GM19099 (cell line): ENCODE measurements around the gene TNFAIP8L1.

ENCODE experiments used
- POLR2A ChIP-seq: IDR thresholded peaks from 3 replicates; pipeline ENCODE4 v1.6.1; 2011; ENCODE audit warnings: low read depth; ENCODE audit not compliant: insufficient read length; ENCODE audit errors: extremely low read depth

The TNFAIP8L1 gene

DNA sequence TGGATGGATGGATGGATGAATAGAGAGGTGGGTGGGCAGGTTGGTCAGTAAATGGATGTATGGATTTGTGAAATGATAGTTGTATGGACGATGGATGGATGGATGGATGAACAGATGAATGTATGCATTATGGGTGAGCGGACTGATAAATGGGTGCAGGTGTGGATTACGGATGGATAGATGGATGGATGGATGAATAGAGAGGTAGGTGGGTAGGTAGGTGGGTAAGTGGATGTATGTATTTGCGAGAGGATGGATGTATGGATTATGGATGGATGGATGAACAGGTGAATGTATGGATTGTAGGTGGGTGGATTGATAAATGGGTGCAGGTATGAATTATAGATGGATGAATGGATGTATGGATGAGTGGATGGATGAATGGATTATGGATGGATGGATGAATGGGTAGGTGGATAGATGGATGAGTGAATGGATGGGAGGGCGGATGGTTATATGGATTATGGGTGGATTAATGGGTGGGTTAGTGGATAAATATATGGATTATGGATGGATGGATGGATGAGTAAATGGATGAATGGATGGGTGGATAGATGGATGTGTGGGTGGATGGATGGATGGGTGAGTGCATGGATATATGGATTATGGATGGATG lies 37.0 kb upstream of the TNFAIP8L1 start:
- no peak for TF ChIP-seq POLR2A

DNA sequence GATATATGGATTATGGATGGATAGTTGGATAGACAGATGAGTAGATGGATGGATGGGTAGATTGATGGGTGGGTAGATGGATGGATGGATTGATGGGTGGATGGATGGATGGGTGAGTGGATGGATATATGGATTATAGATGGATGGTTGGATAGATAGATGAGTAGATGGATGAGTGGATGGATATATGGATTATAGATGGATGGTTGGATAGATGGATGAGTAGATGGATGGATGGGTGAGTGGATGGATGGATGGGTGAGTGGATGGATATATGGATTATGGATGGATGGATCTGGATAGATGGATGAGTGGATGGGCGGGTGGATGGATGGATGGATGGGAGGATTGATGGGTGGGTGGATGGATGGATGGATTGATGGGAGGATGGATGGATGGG lies 36.4 kb upstream of the TNFAIP8L1 start:
- TF ChIP-seq POLR2A, result no peak

DNA sequence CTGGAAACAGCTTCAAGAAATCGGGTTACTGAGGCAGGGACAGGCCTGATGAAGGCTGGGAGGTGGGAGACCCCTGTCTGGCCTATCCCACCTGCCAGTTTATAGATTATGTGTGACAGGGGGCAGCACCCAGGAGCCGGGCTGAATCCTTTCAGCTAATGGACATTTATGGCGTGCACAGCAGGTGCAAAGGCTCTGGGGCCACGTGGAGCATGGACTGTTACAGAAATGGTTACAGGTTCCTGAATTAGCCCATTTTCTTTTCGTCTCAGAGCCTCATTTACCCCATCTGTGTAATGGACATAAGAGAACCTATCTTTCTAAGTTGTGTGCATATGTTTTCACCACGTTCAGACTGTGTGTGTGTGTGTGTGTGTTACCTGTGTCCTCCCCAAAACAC lies 34.4 kb upstream of the TNFAIP8L1 start:
- no peak for TF ChIP-seq POLR2A

DNA sequence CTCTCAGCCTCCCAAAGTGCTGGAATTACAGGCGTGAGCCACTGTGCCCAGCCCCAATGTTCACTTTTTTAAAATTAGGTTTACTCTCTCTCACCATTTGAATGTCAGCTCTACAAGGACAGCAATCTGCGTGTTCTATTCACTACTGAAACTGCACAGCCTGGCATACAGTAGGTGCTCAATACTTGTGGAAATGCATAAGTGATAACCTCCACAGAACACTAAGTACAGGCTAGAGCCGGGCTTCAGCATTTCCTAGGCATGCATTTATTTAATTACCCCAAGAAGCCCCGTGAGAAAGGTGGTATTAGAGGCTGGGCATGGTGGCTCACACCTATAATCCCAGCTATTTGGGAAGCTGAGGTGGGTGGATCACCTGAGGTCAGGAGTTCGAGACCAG lies 33.1 kb upstream of the TNFAIP8L1 start:
- no peak for TF ChIP-seq POLR2A

DNA sequence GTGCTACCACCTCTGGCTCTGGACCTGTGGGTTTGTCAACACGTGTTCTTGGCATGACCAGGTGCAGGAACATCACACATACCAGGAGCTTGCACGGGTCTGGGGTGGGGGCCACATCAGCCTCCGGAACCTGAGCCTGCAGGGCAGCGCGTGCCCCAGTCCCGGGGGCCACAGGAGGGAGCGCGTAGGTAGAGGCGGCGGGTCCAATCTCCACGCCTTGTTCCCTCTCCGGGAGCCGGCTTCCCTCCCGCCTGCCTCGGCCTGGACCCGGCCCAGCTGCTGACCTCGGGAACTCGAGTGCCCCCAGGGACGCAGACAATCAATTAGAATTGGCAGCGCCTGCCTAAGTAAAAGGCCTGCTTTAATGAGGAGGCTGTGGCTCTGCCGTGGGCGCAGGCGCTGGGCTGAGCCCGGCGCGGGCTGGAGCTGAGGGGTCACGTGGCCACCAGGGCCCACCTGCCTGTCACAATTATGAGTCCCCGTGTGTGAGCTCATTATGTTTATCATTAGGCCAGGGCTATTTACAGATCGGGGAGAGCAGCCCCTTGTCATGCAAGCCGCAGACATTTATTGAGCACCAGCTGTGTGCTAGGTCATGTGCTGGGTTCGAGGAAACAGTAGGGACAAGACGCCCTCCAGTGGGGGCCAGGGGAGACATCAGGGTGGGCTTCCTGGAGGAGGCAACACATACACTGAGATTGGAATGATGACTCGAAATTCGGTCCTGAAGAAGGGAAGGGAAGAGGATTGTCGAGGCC lies 32.2 kb upstream of the TNFAIP8L1 start:
- no peak for TF ChIP-seq POLR2A

DNA sequence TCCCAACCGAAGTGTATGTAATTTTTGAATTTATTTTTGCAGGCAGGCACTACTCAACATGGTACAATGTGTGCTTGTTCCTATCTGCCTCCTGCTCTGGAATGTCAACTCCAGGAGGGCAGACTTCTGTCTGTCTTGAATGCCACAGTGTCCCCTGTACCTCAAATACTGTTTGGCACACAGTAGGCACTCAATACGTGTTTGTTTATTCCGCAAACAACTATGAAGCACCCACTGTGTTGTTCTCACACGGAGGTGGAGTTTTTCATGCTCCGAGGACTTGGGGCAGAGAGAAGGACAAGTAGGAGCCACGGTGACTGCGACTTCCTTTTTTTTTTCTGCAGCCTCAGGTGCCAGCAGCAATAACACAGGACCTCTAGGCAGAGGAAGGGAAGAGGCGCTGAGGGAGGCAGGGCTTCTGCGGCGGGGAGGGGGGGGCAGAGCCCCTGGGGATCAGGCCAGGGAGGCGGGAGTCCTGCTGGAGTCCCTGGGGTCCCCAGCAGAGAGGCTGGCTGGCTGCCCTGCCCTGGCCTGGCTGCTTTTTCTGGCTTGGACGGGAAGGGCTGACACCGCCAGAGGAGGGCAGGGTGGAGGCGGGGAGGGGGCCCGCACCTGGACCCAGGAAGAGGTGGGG lies 29.3 kb upstream of the TNFAIP8L1 start:
- no peak for TF ChIP-seq POLR2A

DNA sequence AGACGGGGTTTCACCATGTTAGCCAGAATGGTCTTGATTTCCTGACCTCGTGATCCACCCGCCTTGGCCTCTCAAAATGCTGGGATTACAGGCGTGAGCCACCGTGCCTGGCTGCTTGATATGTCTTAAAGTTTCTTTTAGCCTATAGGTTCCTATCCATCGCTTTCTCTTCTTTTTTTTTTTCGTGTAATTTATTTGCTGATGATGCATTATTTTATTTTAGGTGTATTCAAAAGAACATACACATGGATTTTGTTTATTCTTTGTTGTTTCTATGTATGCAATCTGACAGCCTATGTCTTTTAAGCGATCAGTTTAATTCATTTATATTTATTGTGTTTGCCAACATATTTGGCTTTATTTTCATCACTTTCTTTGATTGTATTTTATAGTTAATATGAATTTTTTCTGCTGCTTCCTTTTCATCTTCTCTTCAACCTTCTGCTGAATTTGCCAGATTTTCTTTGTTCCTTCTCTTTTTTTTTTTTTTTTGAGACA lies 26.0 kb upstream of the TNFAIP8L1 start:
- TF ChIP-seq POLR2A, result no peak

DNA sequence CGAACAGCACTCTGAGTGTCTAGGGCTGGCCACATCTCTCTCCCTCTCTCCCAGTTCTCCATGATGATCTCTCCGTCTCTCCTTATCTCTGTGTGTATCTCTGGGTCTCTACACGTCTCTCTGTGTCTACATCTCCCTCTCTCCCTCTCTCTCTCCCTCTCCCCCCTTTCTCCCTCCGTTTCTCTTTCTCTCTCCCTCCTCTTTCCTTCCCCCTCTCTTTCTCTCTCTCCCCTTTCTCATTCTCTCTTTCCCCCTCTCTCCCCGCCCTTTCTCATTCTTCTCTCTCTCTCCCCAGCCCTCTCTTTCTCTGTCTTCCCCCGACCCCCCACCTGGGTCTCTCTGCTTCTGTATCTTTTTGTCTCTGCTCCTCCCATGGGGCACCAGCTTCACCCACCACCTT lies 21.3 kb upstream of the TNFAIP8L1 start:
- TF ChIP-seq POLR2A, result no peak

DNA sequence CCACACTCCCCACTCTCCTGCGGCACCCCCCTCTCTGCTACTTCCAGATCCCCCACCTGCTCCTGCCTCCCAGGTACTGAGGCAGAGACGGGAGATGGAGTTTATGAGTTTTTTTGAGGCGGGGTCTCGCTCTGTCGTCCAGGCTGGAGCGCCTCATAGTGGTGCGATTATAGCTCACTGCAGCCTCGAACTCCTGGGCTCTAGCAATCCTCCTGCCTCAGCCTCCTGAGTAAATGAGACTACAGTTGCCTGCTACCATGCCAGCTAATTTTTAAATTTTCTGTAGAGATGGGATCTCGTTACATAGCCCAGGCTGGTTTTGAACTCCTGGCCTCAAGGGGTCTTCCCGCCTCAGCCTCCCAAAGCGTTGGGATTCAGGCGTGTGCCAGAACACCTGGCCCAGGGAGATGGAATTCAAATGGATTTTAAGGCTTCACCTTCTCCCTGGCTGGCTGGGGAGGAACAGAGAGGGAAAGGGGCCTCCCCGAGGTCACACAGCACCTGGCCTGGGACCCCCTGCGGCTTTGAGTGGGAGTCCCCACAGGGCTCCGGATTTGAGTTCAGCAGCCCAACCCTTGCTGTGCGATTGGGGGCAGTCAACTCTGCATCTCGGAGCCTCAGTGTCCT lies 19.5 kb upstream of the TNFAIP8L1 start:
- no peak for TF ChIP-seq POLR2A

DNA sequence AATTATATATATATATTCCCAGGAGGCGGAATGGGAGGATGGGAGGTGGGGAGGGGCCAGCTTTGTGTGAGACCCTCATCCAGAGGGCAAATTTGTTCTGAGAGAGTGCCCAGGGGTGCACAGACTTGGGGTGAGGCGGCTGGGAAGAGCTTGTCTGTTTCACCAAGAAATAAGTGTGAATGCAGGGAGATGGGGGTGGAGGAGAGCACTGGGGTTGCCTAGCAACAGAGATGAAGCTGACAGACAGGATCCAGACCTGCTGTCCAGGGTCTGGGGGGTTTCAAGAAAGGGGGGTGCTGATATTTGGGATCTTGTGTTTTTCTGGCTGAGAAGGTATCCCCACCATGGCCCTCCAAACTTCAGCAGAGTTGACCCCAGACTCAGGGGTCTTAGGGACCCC lies 18.6 kb upstream of the TNFAIP8L1 start:
- TF ChIP-seq POLR2A, result no peak

DNA sequence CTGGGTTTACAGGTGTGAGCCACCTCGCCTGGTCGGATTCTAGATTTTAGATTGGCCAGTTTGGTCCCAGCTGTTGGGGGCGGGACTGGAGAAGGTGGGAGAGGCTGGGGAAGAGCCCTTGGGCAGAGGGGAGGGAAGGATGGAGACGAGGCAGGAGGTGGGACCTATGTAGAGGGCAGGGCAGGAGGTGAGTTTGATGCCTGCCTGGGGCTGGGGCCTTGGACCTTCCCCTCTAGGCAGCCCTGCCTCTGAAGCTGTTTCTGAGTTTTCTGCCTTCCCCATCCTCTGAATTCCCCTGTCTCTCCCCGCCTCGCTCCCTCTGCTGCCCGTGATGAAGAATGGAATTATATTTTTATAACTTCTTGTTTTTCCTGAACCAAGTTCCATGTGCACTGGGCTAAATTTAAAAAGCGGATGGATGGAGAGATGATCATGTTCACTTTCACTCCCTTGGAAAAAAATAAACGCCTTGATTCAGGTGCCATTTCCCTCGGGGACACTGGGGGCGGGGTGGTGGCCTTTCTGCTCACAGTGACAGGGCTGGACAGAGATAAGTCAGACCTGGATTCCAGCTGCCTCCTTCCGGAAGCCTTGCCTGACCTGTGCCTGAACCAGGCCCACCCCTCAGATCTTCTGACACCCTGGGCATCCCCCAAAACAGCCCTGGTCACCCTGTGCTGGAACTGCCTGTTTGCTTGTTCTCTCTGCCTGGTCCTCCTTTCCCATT lies 16.5 kb upstream of the TNFAIP8L1 start:
- no peak for TF ChIP-seq POLR2A

DNA sequence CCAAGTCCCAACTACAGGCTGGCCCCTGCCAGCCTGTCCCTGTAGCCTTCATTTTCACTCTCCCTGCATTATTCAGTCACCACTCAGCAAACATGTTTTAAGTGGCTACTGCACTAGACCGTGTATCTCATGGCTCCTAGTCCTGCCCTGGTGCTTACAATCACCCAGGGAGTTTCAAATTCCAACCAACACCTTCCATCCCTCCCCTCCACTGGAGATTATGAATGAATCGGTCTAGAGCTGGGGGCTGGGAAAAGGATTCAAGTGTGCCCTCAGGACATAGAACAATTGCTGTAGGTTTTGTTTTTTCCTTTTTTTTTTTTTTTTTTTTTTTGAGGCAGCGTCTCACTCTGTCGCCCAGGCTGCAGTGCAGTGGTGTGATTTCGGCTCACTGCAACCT lies 15.0 kb upstream of the TNFAIP8L1 start:
- TF ChIP-seq POLR2A, result no peak

DNA sequence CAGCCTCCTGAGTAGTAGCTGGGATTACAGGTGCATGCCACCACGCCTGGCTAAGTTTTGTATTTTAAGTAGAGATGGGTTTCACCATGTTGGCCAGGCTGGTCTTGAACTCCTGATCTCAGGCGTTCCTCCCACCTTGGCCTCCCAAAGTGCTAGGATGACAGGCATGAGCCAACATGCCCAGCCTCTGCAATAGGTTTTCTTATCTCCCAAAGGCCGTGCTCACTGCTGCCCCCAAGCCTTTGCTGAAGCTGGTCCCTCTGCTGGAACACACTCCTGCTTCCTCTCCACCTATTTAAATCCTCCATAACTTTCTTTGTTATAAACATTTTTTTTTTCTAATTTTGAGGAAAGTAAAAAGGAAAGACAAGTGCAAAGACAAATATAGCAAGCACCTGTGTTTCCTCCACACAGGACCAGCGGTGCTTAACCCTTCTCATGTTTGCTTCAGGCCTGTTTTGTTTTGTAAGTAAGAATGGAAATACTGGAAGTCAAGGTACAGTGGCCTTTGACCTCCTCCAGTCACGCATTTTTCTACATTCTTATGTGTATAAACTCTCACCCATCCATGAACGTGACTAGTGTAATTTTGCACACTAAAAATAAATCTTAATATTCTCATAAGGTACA lies 14.5 kb upstream of the TNFAIP8L1 start:
- no peak for TF ChIP-seq POLR2A

DNA sequence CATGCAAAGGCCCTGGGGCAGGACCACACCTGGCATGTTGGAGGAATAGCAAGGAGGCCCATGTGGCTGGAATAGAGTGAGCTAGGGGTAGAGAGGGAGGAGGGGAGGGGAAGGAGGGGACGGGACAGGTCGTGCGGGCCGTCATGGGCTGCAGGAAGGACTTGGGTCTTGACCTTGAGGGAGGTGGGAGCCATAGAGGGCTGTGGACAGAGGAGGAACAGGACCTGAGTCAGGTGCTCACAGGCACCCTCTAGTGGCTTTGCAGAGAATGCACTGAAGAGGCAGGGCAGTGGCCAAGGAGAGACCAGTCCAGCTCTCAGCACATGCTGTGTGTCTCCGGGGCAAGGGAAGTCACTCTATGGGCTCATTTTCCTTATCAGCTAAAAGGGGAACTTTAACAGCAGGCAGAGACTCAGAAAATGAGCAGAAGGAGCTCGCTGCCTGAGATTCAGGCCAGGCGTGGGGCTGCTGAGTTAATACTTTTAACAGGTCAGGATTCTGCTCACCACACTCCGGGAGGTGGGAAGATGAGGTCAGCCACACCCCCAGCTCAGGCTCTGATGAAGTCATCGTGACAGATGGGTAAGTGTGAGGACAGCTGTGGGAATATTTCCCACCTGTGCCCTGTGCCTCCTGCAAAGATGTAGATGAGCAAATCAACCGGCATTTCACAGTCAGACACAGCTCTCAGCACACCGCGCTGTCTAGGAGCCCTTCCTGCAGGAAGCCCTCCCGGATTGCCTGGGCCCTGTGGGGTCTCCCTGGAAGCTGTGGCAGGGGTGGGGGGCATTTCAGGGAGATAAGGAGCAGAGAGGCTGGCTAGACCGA lies 6.0 kb upstream of the TNFAIP8L1 start:
- no peak for TF ChIP-seq POLR2A
